ENCODE results near the gene IFIT1.

DNA sequence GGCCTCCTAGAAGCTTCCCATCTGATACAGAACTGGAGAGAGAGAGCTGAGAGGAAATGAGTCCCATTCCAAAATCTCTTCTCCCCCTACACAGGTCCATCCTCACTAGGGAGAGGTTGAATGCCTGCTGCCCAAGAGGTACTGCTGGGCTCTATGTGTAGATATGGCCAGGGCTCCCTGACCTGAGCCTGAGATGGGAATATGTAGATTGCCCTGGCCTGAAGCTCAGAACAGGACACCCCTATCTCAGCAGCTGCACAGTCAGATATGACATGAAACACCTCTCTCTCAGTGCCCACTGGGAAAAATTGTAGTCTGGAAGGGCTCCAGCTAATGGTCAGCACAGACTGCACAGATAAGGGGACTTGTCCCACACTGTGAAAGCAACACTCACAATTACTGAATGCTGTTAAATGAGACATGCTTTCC is 17.7 kb upstream of the IFIT1 start:
- TF ChIP-seq, protein P1, sequence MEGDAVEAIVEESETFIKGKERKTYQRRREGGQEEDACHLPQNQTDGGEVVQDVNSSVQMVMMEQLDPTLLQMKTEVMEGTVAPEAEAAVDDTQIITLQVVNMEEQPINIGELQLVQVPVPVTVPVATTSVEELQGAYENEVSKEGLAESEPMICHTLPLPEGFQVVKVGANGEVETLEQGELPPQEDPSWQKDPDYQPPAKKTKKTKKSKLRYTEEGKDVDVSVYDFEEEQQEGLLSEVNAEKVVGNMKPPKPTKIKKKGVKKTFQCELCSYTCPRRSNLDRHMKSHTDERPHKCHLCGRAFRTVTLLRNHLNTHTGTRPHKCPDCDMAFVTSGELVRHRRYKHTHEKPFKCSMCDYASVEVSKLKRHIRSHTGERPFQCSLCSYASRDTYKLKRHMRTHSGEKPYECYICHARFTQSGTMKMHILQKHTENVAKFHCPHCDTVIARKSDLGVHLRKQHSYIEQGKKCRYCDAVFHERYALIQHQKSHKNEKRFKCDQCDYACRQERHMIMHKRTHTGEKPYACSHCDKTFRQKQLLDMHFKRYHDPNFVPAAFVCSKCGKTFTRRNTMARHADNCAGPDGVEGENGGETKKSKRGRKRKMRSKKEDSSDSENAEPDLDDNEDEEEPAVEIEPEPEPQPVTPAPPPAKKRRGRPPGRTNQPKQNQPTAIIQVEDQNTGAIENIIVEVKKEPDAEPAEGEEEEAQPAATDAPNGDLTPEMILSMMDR (IDR thresholded peaks at IDR 0.05; ENCODE audit: poor library complexity, severe bottlenecking), result no peak
- TF ChIP-seq RAD21 (conservative IDR thresholded peaks at IDR 0.05) (no peak), TAF1 (IDR thresholded peaks at IDR 0.05; ENCODE audit: low read depth) (no peak), EP300 (conservative IDR thresholded peaks at IDR 0.05; ENCODE audit: poor library complexity, severe bottlenecking) (no peak), EZH2 (IDR thresholded peaks at IDR 0.05; ENCODE audit: borderline replicate concordance, insufficient read depth, low read length, poor library complexity, severe bottlenecking) (no peak), POLR2AphosphoS5 (IDR thresholded peaks at IDR 0.05) (no peak), MXI1 (conservative IDR thresholded peaks at IDR 0.05; ENCODE audit: poor library complexity, severe bottlenecking) (no peak), SMC3 (conservative IDR thresholded peaks at IDR 0.05; ENCODE audit: poor library complexity) (no peak)
- TF ChIP-seq, protein P2, sequence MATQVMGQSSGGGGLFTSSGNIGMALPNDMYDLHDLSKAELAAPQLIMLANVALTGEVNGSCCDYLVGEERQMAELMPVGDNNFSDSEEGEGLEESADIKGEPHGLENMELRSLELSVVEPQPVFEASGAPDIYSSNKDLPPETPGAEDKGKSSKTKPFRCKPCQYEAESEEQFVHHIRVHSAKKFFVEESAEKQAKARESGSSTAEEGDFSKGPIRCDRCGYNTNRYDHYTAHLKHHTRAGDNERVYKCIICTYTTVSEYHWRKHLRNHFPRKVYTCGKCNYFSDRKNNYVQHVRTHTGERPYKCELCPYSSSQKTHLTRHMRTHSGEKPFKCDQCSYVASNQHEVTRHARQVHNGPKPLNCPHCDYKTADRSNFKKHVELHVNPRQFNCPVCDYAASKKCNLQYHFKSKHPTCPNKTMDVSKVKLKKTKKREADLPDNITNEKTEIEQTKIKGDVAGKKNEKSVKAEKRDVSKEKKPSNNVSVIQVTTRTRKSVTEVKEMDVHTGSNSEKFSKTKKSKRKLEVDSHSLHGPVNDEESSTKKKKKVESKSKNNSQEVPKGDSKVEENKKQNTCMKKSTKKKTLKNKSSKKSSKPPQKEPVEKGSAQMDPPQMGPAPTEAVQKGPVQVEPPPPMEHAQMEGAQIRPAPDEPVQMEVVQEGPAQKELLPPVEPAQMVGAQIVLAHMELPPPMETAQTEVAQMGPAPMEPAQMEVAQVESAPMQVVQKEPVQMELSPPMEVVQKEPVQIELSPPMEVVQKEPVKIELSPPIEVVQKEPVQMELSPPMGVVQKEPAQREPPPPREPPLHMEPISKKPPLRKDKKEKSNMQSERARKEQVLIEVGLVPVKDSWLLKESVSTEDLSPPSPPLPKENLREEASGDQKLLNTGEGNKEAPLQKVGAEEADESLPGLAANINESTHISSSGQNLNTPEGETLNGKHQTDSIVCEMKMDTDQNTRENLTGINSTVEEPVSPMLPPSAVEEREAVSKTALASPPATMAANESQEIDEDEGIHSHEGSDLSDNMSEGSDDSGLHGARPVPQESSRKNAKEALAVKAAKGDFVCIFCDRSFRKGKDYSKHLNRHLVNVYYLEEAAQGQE (IDR thresholded peaks at IDR 0.05; ENCODE audit: borderline replicate concordance), result no peak

Data from neural cell (in vitro differentiated cells).